ENCODE data around the gene FAM219B. TPM values are rescaled to one million over a fixed set of nuclear protein-coding genes. Genes with fewer than 3 reads are reported as not detected.
"Not testable (repeated sequence)": the region's sequence is repeated elsewhere in the genome, so short reads cannot be mapped to it uniquely, and the experiment has no call there.

Gene FAM219B
- total and polyA plus RNA-seq, 2 of the 4 experiments (the other 2 are of a cell fraction), result 24.9 to 48.7 TPM

DNA sequence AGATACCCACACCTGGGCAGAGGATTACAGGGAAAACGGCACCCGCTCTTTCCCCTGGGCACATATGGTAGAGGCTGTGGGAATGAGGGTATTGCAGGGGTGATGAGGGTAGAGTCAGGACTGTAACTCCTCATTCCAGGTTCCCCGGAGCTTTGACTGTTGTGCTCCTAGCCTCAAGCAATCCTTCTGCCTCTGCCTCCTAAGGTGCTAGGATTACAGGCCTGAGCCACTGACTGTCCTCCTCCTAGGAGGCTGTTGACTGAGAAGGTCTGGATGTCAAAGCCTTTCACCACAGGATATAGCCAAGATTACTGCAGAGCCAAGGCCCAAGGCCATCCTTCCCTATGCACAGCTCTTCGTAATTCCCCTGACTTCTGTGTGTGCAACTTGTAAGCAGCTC, 17.9 kb downstream of the FAM219B start:
- intact Hi-C loops (cut with micrococcal nuclease), result no loop called here
- TF ChIP-seq, protein P1, sequence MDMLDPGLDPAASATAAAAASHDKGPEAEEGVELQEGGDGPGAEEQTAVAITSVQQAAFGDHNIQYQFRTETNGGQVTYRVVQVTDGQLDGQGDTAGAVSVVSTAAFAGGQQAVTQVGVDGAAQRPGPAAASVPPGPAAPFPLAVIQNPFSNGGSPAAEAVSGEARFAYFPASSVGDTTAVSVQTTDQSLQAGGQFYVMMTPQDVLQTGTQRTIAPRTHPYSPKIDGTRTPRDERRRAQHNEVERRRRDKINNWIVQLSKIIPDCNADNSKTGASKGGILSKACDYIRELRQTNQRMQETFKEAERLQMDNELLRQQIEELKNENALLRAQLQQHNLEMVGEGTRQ (IDR thresholded peaks at IDR 0.05; ENCODE audit: low read depth, low read length), result no peak
- TF ChIP-seq, protein P2, sequence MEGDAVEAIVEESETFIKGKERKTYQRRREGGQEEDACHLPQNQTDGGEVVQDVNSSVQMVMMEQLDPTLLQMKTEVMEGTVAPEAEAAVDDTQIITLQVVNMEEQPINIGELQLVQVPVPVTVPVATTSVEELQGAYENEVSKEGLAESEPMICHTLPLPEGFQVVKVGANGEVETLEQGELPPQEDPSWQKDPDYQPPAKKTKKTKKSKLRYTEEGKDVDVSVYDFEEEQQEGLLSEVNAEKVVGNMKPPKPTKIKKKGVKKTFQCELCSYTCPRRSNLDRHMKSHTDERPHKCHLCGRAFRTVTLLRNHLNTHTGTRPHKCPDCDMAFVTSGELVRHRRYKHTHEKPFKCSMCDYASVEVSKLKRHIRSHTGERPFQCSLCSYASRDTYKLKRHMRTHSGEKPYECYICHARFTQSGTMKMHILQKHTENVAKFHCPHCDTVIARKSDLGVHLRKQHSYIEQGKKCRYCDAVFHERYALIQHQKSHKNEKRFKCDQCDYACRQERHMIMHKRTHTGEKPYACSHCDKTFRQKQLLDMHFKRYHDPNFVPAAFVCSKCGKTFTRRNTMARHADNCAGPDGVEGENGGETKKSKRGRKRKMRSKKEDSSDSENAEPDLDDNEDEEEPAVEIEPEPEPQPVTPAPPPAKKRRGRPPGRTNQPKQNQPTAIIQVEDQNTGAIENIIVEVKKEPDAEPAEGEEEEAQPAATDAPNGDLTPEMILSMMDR (conservative IDR thresholded peaks at IDR 0.05; ENCODE audit: low read depth, low read length), result no peak
- no peak for TF ChIP-seq POLR2A (IDR thresholded peaks at IDR 0.05; ENCODE audit: low read depth, low read length)
- Histone ChIP-seq H3K23ac (ENCODE audit: low read depth, low read length) (0 out of 2 replicates have a peak overlapping the region, but pooled peaks have one; percentile 35), H3K4me3 (ENCODE audit: insufficient read depth, low read depth, low read length) (no peak overlapping the region), H2AFZ (replicated peaks; ENCODE audit: low read length, poor library complexity) (peak overlapping the region; percentile 38), H2BK5ac (ENCODE audit: low read depth, low read length, poor library complexity, severe bottlenecking) (no peak overlapping the region), H4K20me1 (ENCODE audit: insufficient read depth, low read length) (no peaks in the 10 kb centered on the region), H4K8ac (ENCODE audit: low read depth in 2 of 2, low read length in 2 of 2) (peak overlapping the region; percentile 86 to 99), H4K5ac (ENCODE audit: low read depth, low read length) (peak overlapping the region; percentile 10; the same call in 1 of the 2 replicates), H2BK15ac (ENCODE audit: low read depth, low read length) (no peak overlapping the region), H3K9me1 (ENCODE audit: insufficient read depth, low read length) (peaks cover 16% of the 10 kb centered on the region), H2AK9ac (replicated peaks; ENCODE audit: low read depth, low read length, poor library complexity) (no peak overlapping the region), H3K9me3 (ENCODE audit: control insufficient read depth, insufficient read depth, low read length) (no peaks in the 10 kb centered on the region), H3K4me2 (ENCODE audit: low read depth, low read length) (no peak overlapping the region), H3K56ac (ENCODE audit: extremely low read depth, insufficient read depth, low read length) (no peak overlapping the region), H3K27ac (ENCODE audit: insufficient read depth, low read length) (no peak overlapping the region; the same call in 1 of the 2 replicates), H3K14ac (replicated peaks; ENCODE audit: low read depth, low read length) (no peak overlapping the region), H3K27me3 (ENCODE audit: control insufficient read depth, insufficient read depth, low read length) (no peaks in the 10 kb centered on the region), H3K36me3 (ENCODE audit: control insufficient read depth, insufficient read depth, low read length) (peaks cover 22% of the 10 kb centered on the region), H3K4me1 (ENCODE audit: control insufficient read depth, insufficient read depth, low read length) (peaks cover 9% of the 10 kb centered on the region), H3K4ac (ENCODE audit: low read depth, low read length) (peak overlapping the region; percentile 93; the same call in 1 of the 2 replicates), H2BK120ac (ENCODE audit: low read depth, low read length) (no peak overlapping the region), H3K9ac (ENCODE audit: low read depth, low read length) (no peak overlapping the region; the same call in 1 of the 2 replicates), H2AK5ac (ENCODE audit: low read depth, low read length) (peak overlapping the region; percentile 5), H2BK20ac (ENCODE audit: low read depth, low read length) (no peak overlapping the region), H3K18ac (ENCODE audit: low read depth, low read length) (no peak overlapping the region), H3K79me1 (ENCODE audit: low read depth in 1 of 2, low read length in 2 of 2) (peaks cover 16 to 32% of the 10 kb centered on the region in 2 experiments; a peak in 3 of 4 replicates), H4K91ac (ENCODE audit: insufficient read depth, low read depth, low read length) (no peak overlapping the region)
- in situ Hi-C loops (cut with MboI; ENCODE audit: low sequenced_read_pairs), result no loop called here
- ATAC-seq (ENCODE audit: low read depth) (no peak), DNase-seq (no peak)
- dilution Hi-C loops (cut with HindIII; ENCODE audit: low sequenced_read_pairs, unreplicated experiment), result no loop called here
- WGBS, 2 experiments (ENCODE audit: extremely low coverage in 2 of 2, insufficient read length in 1 of 2), result no CpG with 5 or more reads among the region's 4 CpGs
- no TSS peak for BruUV-seq (replicated peaks)
- POLR2A ChIA-PET (ENCODE audit: unreplicated experiment), result no interaction called here
- CTCF ChIA-PET, result interaction anchor here (0.6 to 1.9 kb wide), 2 partner anchors 13 to 909 kb away, joined by 3 to 7 read pairs; no protein-coding TSS in a partner anchor

DNA sequence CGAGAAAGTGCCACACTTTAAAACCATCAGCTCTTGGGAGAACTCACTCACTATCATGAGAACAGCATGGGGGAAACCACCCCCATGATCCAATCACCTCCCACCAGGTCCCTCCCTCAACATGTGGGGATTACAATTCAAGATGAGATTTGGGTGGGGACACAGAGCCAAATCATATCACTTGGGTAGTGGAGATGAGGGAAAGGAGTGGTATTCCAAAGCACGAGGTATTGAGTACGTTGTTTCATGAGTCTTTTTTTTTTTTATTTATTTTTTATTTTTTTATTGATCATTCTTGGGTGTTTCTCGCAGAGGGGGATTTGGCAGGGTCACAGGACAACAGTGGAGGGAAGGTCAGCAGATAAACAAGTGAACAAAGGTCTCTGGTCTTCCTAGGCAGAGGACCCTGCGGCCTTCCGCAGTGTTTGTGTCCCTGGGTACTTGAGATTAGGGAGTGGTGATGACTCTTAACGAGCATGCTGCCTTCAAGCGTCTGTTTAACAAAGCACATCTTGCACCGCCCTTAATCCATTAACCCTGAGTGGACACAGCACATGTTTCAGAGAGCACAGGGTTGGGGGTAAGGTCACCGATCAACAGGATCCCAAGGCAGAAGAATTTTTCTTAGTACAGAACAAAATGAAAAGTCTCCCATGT, 19.0 kb downstream of the FAM219B start:
- H2BK120ac ChIP-seq (ENCODE audit: low read depth, low read length); H2AK9ac ChIP-seq (replicated peaks; ENCODE audit: low read depth, low read length, poor library complexity); dilution Hi-C loops (cut with HindIII; ENCODE audit: low sequenced_read_pairs, unreplicated experiment); H3K9ac ChIP-seq (ENCODE audit: low read depth, low read length); CTCF ChIA-PET; H3K23ac ChIP-seq (ENCODE audit: low read depth, low read length); DNase-seq; ATAC-seq (ENCODE audit: low read depth); H3K27me3 ChIP-seq (ENCODE audit: control insufficient read depth, insufficient read depth, low read length); H2AFZ ChIP-seq (replicated peaks; ENCODE audit: low read length, poor library complexity); POLR2A ChIA-PET (ENCODE audit: unreplicated experiment); H3K56ac ChIP-seq (ENCODE audit: extremely low read depth, insufficient read depth, low read length); H3K9me3 ChIP-seq (ENCODE audit: control insufficient read depth, insufficient read depth, low read length); H4K20me1 ChIP-seq (ENCODE audit: insufficient read depth, low read length); H3K14ac ChIP-seq (replicated peaks; ENCODE audit: low read depth, low read length); H4K8ac ChIP-seq (ENCODE audit: low read depth in 2 of 2, low read length in 2 of 2); H2BK15ac ChIP-seq (ENCODE audit: low read depth, low read length); H2AK5ac ChIP-seq (ENCODE audit: low read depth, low read length); H4K91ac ChIP-seq (ENCODE audit: insufficient read depth, low read depth, low read length); H2BK5ac ChIP-seq (ENCODE audit: low read depth, low read length, poor library complexity, severe bottlenecking); H4K5ac ChIP-seq (ENCODE audit: low read depth, low read length); H3K27ac ChIP-seq (ENCODE audit: insufficient read depth, low read length); in situ Hi-C loops (cut with MboI; ENCODE audit: low sequenced_read_pairs); H3K18ac ChIP-seq (ENCODE audit: low read depth, low read length); H2BK20ac ChIP-seq (ENCODE audit: low read depth, low read length); H3K4ac ChIP-seq (ENCODE audit: low read depth, low read length); H3K4me2 ChIP-seq (ENCODE audit: low read depth, low read length); intact Hi-C loops (cut with micrococcal nuclease); H3K9me1 ChIP-seq (ENCODE audit: insufficient read depth, low read length); H3K4me1 ChIP-seq (ENCODE audit: control insufficient read depth, insufficient read depth, low read length); BruUV-seq (replicated peaks); H3K4me3 ChIP-seq (ENCODE audit: insufficient read depth, low read depth, low read length): not testable (repeated sequence)
- H3K36me3 ChIP-seq (ENCODE audit: control insufficient read depth, insufficient read depth, low read length), result peaks cover 12% of the 10 kb centered on the region
- no CpG with 5 or more reads among the region's 10 CpGs for WGBS, 2 experiments (ENCODE audit: extremely low coverage in 2 of 2, insufficient read length in 1 of 2)
- peaks cover 16 to 27% of the 10 kb centered on the region in 2 experiments; a peak in 3 of 4 replicates for H3K79me1 ChIP-seq (ENCODE audit: low read depth in 1 of 2, low read length in 2 of 2)
